Measurements from ENCODE around the gene TIMMDC1. TPM values are rescaled to one million over a fixed set of nuclear protein-coding genes. Genes with fewer than 3 reads are reported as not detected.

TIMMDC1 gene
- total RNA-seq (100 to 1,000 TPM in 1 of 5 donors, 10 to 100 TPM in 4; 26.3 to 165 (median 75.8) TPM), polyA plus RNA-seq (10 to 100 TPM; 55.5 to 66.6 (median 62.6) TPM)
- long read RNA-seq, donor 1, transcript TIMMDC1-208 (7 exons, 2,394 nt): major isoform, 6 of 11 reads
- long read RNA-seq, donor 1, partial matches to known transcripts: 5 of 11 reads
- long read RNA-seq, donor 1, other reads (novel, unspliced or antisense): 0 of 11 reads
- long read RNA-seq, donor 2, transcript TIMMDC1-208 (7 exons, 2,394 nt): major isoform, 19 of 19 reads
- long read RNA-seq, donor 2, partial matches to known transcripts: 0 of 19 reads
- long read RNA-seq, donor 2, other reads (novel, unspliced or antisense): 0 of 19 reads
- long read RNA-seq, donor 3, transcript TIMMDC1-208 (7 exons, 2,394 nt): major isoform, 9 of 14 reads
- long read RNA-seq, donor 3, partial matches to known transcripts: 5 of 14 reads
- long read RNA-seq, donor 3, other reads (novel, unspliced or antisense): 0 of 14 reads
- long read RNA-seq, donor 4: 0 reads
- long read RNA-seq, donor 5, transcript TIMMDC1-208 (7 exons, 2,394 nt): major isoform, 16 of 22 reads
- long read RNA-seq, donor 5, partial matches to known transcripts: 5 of 22 reads
- long read RNA-seq, donor 5, other reads (novel, unspliced or antisense): 0 of 22 reads
- long read RNA-seq, donor 6: 0 reads
- long read RNA-seq, donor 7, transcript TIMMDC1-208 (7 exons, 2,394 nt): major isoform, 15 of 44 reads
- long read RNA-seq, donor 7, partial matches to known transcripts: 29 of 44 reads
- long read RNA-seq, donor 7, other reads (novel, unspliced or antisense): 0 of 44 reads
- long read RNA-seq, donor 8, transcript TIMMDC1-208 (7 exons, 2,394 nt): major isoform, 18 of 33 reads
- long read RNA-seq, donor 8, partial matches to known transcripts: 15 of 33 reads
- long read RNA-seq, donor 8, other reads (novel, unspliced or antisense): 0 of 33 reads
- long read RNA-seq, donor 9, transcript TIMMDC1-208 (7 exons, 2,394 nt): major isoform, 11 of 33 reads
- long read RNA-seq, donor 9, partial matches to known transcripts: 22 of 33 reads
- long read RNA-seq, donor 9, other reads (novel, unspliced or antisense): 0 of 33 reads
- long read RNA-seq, donor 10, transcript TIMMDC1-208 (7 exons, 2,394 nt): major isoform, 6 of 6 reads
- long read RNA-seq, donor 10, partial matches to known transcripts: 0 of 6 reads
- long read RNA-seq, donor 10, other reads (novel, unspliced or antisense): 0 of 6 reads

- peak; percentile 97 to 99 for DNase-seq
- peak within 1 kb of the TSS; percentile 62 to 92 (median 66) for H3K4me3 ChIP-seq
- TF ChIP-seq EP300 (IDR thresholded peaks at IDR 0.05) (no peak), POLR2AphosphoS5 (IDR thresholded peaks at IDR 0.05) (peak; percentile 82 to 97 (median 90)), CTCF (IDR thresholded peaks at IDR 0.05) (no peak), POLR2A (IDR thresholded peaks at IDR 0.05) (peak in 1 of 4 donors; percentile 78)
- intact Hi-C loops (cut with DNase I; ENCODE audit: low total_unique reads): no loop called here
- peaks cover 0 to 13% (median 6%) of the 10 kb centered on the region in 4 donors for H3K36me3 ChIP-seq
- H3K27ac ChIP-seq: peak within 1 kb of the TSS; percentile 88 to 97 (median 92)
- H3K4me1 ChIP-seq: peaks cover 19 to 46% (median 33%) of the 10 kb centered on the region in 4 donors
- H3K9me3 ChIP-seq: no peaks in the 10 kb centered on the region
- WGBS, 5 donors: 0 to 1% (median 0%) methylated on average over 35 to 58 of the region's 58 CpGs
- H3K27me3 ChIP-seq: no peaks in the 10 kb centered on the region
These were observed at the start of gene TIMMDC1 for GRCh38 chr3:119498186-119499011. Gene TIMMDC1 (plus strand): TSS chr3:119498547. CDS start chr3:119498734, 187 bp downstream.

GRCh38 chr3:119453822-119454221 lies 44.5 kb upstream of the TIMMDC1 start:
- Histone ChIP-seq H3K4me3 (no peak overlapping the region), H3K27ac (no peak overlapping the region), H3K9me3 (no peaks in the 10 kb centered on the region), H3K4me1 (peaks cover 0 to 27% (median 17%) of the 10 kb centered on the region in 4 donors), H3K27me3 (no peaks in the 10 kb centered on the region), H3K36me3 (peaks cover 39 to 100% (median 100%) of the 10 kb centered on the region in 4 donors)
- intact Hi-C loops (cut with DNase I; ENCODE audit: low total_unique reads): no loop called here
- WGBS, 5 donors: 61 to 77% (median 66%) methylated on average over 1 of the region's 1 CpG
- no peak for TF ChIP-seq CTCF (IDR thresholded peaks at IDR 0.05)
- no peak for TF ChIP-seq POLR2A (IDR thresholded peaks at IDR 0.05)
- no peak for TF ChIP-seq POLR2AphosphoS5 (IDR thresholded peaks at IDR 0.05)
- no peak for TF ChIP-seq EP300 (IDR thresholded peaks at IDR 0.05)
- DNase-seq: no peak

- intact Hi-C loops (cut with DNase I; ENCODE audit: low total_unique reads): no loop called here
- no peak for TF ChIP-seq POLR2A (IDR thresholded peaks at IDR 0.05)
- TF ChIP-seq EP300 (IDR thresholded peaks at IDR 0.05): no peak
- TF ChIP-seq POLR2AphosphoS5 (IDR thresholded peaks at IDR 0.05): no peak
- no peak for TF ChIP-seq CTCF (IDR thresholded peaks at IDR 0.05)
- no peak overlapping the region for H3K4me3 ChIP-seq
- no peak for DNase-seq
- peaks cover 35 to 100% (median 99%) of the 10 kb centered on the region in 4 donors for H3K36me3 ChIP-seq
- WGBS, 5 donors: 71 to 97% (median 83%) methylated on average over 1 of the region's 1 CpG
- no peaks in the 10 kb centered on the region for H3K9me3 ChIP-seq
- peaks cover 0 to 53% (median 36%) of the 10 kb centered on the region in 4 donors for H3K4me1 ChIP-seq
- no peaks in the 10 kb centered on the region for H3K27me3 ChIP-seq
- peak overlapping the region in 2 of 5 donors; percentile 8 to 36 for H3K27ac ChIP-seq
These were observed 41.9 kb upstream of the TIMMDC1 start for GRCh38 chr3:119456469-119456868.

All from stomach (tissue), 19 donors.